GOT3 (cell line): ENCODE measurements around the gene POU2AF1.

Source experiments
- DNase-seq: peaks from one replicate; lab custom pipeline; 2025; ENCODE audit warnings: mixed read lengths; lab: John Stamatoyannopoulos, UW

POU2AF1 gene

GRCh38 chr11:111378861-111379601, at the start of gene POU2AF1:
Gene POU2AF1 (minus strand): TSS chr11:111379275. CDS start chr11:111379177, 98 bp downstream.
- DNase-seq: no peak

GRCh38 chr11:111428113-111428876, 49.2 kb upstream of the POU2AF1 start:
- DNase-seq: no peak

DNA sequence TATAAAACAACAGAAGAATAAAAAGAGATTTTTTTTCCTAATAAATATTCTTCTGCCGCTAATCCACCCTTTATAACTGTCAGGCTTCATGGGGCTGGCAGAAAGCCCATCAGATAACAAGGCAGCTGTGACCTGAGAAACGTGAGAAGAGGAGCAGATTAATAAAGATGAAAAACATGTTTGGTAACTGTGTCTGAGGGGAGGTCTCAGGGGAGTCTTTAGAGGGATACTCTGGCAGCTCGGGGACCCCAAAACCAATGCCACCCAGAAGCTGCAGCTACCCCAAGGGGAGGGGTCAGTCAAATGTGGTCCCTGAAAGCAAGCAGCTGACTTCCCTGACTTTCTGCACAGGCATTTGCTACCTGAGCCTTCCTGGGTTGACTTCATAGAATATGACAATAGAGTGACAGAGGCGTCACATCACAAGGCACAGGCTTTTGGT, 48.4 kb upstream of the POU2AF1 start:
- no peak for DNase-seq

DNA sequence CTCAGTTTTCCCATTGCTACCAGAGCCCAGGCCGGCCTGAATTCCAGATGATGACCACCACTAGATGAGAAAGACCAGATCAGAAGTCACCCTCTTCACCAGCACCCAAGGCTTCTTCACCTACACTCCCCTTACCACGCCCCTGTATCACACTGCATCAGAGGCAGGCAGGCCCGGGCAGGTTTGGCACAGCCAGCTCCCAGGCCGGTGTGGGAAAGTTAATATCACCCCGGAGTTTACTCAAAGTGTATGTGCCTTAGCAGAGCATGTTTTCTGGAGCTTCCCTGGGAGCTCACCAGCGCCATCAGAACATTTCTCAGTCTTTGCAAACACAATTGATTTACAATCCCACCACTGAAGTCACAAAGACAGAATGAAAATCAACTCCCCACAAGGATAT, 47.5 kb upstream of the POU2AF1 start:
- no peak for DNase-seq

DNA sequence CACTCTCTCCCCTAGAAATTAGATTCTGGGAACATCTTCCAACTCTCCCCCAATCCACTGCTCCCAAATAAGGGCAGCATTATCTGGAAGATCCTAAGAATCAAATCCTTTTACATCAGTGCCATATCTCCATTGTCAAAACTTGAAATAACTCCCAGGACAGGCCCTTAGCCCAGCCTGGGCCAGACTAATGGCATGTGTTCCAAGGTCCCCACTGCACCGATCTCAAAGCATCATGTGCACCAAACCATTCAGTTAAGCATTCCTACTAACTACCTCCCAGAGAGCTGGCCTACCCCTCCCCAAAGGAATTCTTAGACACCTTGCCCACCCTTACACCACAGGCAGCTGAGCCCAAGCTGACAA, 44.2 kb upstream of the POU2AF1 start:
- no peak for DNase-seq

- DNase-seq: no peak
These were observed 43.6 kb upstream of the POU2AF1 start for GRCh38 chr11:111422494-111423249.

DNA sequence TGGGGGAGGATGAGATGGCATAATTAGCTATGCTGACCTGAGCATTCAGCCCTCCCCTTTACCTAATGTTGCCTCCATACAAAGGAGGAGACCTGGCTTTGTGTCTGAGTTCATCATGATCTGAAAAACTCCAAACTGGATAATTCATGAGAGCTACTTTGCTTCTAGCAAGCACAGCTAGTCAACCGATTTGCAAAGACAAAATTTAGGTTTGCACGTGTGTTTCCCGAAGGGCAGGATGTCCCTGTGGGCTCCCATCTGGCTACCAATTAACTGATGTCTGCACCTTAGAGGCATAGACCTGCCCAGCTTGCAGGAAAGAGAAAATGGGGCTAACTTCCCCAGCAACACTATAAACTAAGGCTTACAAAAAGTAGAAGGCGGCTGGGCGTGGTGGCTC, 42.2 kb upstream of the POU2AF1 start:
- DNase-seq: no peak

GRCh38 chr11:111419641-111420327, 40.7 kb upstream of the POU2AF1 start:
- no peak for DNase-seq

- DNase-seq: no peak
These were observed 40.1 kb upstream of the POU2AF1 start for GRCh38 chr11:111419181-111419580.

DNA sequence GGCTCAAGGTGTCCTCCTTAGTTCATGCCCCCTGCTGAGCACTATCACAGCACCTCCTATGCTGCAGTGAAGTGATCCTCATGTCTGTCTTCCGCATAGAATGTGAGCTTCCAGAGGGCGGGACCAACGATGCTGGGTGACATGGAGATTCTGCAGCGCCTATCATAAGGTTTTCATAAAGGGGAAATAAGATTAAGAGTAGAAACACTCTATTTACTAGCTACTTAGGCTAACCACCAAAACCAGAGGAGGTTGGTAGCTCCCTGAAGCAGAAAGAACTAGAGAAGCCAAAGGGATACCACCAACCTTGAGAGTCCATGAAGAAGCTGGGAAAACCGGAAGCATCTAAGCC, 39.3 kb upstream of the POU2AF1 start:
- no peak for DNase-seq

DNA sequence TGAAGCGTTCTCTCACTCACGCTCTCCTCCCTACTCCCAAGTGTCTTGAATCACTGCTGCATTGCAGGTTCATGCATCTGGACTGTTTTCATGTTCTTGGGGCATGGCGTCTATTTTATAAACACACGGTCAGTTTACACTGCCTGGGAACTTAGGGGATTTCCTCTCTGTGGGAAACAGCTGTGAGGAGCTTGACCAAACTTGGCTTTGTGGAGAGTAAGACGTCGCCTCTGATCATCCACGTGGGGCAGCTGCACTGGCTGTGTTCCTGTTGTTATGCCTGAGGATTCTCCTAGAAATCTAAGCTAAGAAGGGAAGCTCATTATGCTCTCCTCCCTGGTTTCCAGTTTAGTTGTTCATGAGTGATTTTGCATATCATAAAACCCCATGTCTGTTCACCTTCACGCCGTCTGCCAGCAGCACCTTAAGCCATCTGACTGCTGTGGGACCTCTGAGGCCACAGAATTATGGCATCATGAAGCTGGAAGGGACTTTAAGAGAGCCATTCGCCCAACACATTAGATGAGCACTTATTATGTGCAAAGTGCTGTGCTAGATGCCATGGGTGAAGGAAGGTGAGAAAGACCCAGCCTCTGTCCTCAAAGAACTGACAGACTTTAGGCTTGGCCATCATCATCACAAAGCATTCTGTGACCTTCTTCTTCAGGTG, 38.8 kb upstream of the POU2AF1 start:
- no peak for DNase-seq

- no peak for DNase-seq
These were observed 38.1 kb upstream of the POU2AF1 start for GRCh38 chr11:111417011-111417765.

- no peak for DNase-seq
These were observed 37.3 kb upstream of the POU2AF1 start for GRCh38 chr11:111416231-111416960.

GRCh38 chr11:111414936-111415335, 35.9 kb upstream of the POU2AF1 start:
- no peak for DNase-seq

GRCh38 chr11:111414267-111414931, 35.3 kb upstream of the POU2AF1 start:
- DNase-seq: no peak

GRCh38 chr11:111413849-111414248, 34.8 kb upstream of the POU2AF1 start:
- no peak for DNase-seq

- no peak for DNase-seq
These were observed 33.2 kb upstream of the POU2AF1 start for GRCh38 chr11:111412293-111412692.

GRCh38 chr11:111411456-111411855, 32.4 kb upstream of the POU2AF1 start:
- DNase-seq: no peak

- no peak for DNase-seq
These were observed 31.9 kb upstream of the POU2AF1 start for GRCh38 chr11:111410951-111411350.

GRCh38 chr11:111409915-111410314, 30.8 kb upstream of the POU2AF1 start:
- no peak for DNase-seq
